Loucy (cell line): ENCODE measurements around the gene SP3.

ENCODE experiments used
- CTCF ChIP-seq: fragments of 200-600 bp; sonication (generic); conservative IDR thresholded peaks from 2 replicates; pipeline ENCODE4 v1.5.1; 2014; ENCODE audit warnings: mild to moderate bottlenecking, antibody characterized with exemption, low read length
- EZH2phosphoT487 ChIP-seq: fragments of 200-600 bp; IDR thresholded peaks from 2 replicates; pipeline ENCODE4 v1.6.1; 2018; ENCODE audit warnings: antibody characterized with exemption, mild to moderate bottlenecking, moderate library complexity, borderline replicate concordance

DNA sequence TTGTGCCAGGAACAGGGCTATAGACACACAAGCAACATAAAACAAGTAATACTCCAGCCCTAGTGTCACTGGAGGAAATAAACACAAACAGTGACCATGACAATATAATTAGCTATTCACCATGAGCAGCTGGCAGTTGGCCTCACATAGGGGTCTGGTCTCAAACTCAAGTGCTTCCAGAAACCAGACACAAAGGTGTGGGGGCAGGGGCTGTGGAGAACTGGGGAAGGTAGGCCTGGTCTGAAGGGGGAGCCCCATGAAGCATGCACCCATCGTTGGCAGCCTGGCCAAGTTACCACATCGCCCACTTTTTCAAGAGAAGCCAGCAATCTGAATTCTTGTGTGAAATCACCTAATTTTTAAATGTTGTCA is 49.5 kb upstream of the SP3 start:
- TF ChIP-seq CTCF = no peak
- TF ChIP-seq EZH2phosphoT487 = no peak
